PFSK-1 (cell line): ENCODE data around the gene IKZF1.

ENCODE experiments used
- POLR2AphosphoS5 ChIP-seq: IDR thresholded peaks from 2 replicates; pipeline ENCODE4 v1.6.1; 2012; ENCODE audit warnings: low read depth, mild to moderate bottlenecking, control low read depth, low read length, moderate library complexity
- TF ChIP-seq, protein P1 (sequence below), 2 experiments: IDR thresholded peaks; 2 replicates each; pipeline versions ENCODE4 v1.6.1 to v1.8.0; 2011 to 2012; ENCODE audit warnings: low read depth in 2 of 2, low read length in 2 of 2, control low read depth in 1 of 2, inconsistent platforms in 1 of 2, mild to moderate bottlenecking in 1 of 2, moderate library complexity in 1 of 2; ENCODE audit not compliant: insufficient read depth in 1 of 2

DNA sequence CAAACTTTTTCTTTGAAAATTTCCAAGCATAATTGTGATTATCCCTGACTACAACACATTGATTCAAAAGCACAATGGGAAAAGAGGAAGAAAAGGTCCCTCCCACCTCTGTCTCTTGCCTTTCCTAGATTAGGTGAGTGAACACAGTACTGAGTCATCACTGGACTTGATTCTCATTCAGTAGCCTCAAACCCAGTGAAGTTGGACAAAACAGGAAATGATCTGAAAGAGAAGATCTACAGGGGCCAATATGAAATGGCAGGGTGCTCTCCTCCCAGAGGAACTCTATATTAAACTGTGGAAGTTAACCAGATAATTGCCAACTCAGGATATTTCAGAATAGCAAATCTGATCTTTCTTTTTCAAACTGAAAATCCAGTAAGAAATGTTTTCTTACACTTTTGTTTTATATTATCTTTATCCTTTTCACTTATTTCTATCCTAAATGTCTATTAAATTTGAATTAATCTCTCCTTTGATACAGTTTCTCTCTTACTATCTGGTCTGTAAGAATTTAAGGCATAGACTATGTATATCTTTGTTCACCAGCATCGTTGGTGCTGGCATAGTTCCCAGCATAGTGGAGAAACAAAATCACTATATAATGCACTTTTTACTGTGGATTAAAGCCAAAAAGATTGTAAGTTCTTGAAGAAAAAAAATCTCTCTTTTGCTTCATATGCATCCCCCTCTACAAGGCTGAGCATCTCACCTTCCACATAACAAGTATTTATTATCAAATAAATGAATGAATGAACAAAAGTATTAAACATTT, 41.4 kb upstream of the IKZF1 start:
- TF ChIP-seq POLR2AphosphoS5: no peak
- TF ChIP-seq, protein P1, sequence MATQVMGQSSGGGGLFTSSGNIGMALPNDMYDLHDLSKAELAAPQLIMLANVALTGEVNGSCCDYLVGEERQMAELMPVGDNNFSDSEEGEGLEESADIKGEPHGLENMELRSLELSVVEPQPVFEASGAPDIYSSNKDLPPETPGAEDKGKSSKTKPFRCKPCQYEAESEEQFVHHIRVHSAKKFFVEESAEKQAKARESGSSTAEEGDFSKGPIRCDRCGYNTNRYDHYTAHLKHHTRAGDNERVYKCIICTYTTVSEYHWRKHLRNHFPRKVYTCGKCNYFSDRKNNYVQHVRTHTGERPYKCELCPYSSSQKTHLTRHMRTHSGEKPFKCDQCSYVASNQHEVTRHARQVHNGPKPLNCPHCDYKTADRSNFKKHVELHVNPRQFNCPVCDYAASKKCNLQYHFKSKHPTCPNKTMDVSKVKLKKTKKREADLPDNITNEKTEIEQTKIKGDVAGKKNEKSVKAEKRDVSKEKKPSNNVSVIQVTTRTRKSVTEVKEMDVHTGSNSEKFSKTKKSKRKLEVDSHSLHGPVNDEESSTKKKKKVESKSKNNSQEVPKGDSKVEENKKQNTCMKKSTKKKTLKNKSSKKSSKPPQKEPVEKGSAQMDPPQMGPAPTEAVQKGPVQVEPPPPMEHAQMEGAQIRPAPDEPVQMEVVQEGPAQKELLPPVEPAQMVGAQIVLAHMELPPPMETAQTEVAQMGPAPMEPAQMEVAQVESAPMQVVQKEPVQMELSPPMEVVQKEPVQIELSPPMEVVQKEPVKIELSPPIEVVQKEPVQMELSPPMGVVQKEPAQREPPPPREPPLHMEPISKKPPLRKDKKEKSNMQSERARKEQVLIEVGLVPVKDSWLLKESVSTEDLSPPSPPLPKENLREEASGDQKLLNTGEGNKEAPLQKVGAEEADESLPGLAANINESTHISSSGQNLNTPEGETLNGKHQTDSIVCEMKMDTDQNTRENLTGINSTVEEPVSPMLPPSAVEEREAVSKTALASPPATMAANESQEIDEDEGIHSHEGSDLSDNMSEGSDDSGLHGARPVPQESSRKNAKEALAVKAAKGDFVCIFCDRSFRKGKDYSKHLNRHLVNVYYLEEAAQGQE (IDR thresholded peaks at IDR 0.05; ENCODE audit: insufficient read depth in 1 of 2, low read depth in 2 of 2, low read length in 2 of 2): no peak
